Urothelium cell line (cell line): ENCODE measurements around the gene ECD.

ENCODE experiments used
- DNase-seq: peaks from one replicate; pipeline ENCODE4 v3.0.0; 2011; ENCODE audit warnings: low spot score, mixed read lengths
- FAIRE-seq: peaks from 2 replicates; lab custom pipeline; 2011; peaks lifted over from hg19 to GRCh38; lab: Jason Lieb, UNC

The ECD gene

DNA sequence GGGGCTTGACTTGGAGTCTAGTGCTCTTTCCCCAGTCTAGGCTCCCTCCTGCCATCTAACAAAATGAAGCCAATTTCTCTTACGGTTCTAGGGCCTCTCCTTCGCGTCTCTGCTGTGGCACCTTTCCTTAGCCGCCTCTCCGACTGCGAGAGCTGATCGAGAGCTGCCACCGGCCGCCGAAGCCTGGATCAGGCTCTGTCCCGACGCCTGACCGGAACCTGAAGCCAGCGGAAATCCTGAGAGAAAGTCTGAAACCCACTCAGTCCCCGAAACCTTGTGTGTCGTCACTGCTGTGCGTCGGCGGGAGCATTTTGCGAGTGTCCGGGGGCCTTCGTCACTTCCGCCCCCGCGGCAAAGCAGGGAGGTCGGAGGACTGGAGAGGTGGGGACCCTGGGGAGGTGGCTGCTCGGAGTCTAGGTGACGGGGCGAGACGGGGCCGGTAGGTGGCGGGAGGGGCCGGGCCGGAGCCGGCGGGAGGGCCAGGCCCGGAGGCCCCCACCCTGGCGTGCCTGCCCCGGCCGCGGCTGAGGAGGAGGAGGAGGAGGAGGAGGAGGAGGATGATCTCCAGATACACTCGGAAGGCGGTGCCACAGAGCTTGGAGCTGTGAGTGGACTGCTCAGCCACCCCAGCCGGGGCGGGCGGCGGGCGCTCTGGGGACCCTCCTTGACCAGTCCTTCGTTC, at the start of gene ECD, which contains the start of gene FAM149B1:
TSS of gene ECD (minus strand) at position 226 of the 682 bp plus-strand sequence. CDS start 4,071 bp downstream, outside the sequence.
TSS of gene FAM149B1 (plus strand) at position 337 of the 682 bp plus-strand sequence. CDS start at position 558, 221 bp downstream.
- FAIRE-seq (peak; percentile 96), DNase-seq (peak; percentile 96)

DNA sequence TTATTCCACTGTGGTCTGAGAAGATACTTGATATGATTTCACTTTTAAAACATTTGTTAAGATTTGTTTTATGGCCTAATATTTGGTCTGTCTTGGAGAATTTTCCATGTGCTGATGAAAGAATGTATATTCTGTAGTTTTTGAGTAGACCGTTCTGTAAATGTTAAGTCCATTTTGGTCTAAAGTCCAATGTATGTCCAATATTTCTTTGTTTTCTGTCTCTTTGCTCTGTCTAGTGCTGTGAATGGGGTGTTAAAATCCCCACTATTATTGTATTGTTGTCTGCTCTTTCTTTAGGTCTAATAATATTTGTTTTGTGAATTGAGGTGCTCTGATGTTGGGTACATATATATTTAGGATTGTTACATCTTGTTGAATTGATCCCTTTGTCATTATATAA, 47.9 kb upstream of the ECD start:
- DNase-seq (no peak), FAIRE-seq (no peak)

DNA sequence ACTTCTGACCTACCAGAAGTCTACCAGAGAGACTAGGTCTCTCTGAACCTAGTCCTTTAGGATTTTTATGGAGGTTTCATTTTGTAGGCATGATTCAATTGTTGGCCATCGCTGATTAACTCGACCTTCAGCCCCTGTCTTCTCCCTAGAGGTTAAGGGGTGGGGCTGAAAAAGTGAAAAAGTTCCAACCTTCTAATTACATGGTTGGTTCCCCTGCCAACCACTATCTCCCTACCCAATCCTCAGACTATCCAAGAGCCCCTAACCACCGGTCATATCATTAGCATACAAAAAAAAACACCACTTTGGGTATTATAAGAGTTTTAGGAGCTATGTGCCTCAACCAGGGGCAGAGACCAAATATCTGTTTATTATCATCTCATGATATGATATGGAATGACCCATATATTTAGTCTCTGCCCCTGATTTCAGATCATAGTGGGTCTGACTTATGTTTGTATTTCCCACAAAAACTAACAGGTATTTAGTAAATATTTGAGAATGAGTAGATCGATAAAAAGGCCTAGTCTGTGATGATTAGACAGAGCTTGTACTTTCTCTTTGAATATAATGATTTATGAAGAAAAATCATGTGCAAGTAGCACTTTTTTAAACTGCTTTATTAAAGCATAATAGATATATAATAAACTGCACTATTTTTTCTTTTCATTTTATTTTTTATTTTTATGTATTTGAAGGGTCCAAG, 43.5 kb upstream of the ECD start:
- no peak for FAIRE-seq

DNA sequence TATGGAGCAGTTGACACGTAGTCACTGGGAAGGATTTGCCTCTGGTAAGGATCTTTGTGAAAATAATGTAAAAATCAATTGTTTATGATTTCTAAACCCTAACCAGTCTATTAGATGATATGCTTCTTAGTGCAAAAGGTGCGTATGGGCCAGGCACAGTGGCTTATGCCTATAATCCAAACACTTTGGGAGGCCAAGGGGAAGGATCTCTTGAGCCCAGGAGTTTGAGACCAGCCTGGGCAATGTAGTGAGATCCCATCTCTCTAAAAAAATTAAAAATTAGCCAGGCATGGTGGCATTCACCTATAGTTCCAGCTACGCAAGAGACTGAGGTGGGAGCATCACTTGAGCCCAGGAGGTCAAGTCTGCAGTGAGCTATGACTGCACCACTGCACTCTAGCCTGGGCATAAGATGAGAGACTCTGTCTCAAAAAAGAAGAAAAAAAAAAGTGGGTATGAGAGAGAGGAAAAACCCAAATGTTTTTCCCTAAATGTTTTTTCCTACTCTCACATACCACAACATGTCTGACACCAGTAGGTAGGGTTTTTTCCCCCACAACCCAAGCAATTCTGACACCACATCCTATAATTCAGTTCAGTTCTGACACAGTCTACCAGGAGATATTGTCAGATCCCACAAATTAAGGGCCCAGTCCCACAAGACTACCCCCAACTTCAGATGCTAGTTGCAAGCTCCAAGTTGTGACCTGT, 42.7 kb upstream of the ECD start:
- no peak for FAIRE-seq
- DNase-seq, result no peak

More for the DNA sequence above, 43.5 kb upstream of the ECD start:
- DNase-seq, result no peak

DNA sequence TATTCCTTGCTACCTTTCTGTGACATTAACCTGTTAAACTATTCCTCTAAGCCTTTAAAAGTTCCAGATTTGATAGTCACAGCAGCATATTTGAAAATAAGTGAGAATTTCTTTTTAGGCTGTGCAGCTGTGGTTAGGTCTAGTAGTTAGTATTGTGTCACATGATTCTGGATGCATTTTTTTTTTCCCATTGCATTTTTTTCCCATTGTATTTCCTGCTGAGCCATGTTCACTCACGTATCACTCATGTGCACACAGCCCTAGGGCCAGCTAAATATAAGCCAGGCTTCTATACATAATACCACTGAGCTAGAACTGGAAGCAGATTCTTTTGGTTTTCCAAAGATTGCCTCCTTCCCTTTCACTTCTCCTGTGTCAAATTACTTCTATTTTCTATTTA, 41.9 kb upstream of the ECD start:
- DNase-seq, result no peak
- FAIRE-seq, result no peak

DNA sequence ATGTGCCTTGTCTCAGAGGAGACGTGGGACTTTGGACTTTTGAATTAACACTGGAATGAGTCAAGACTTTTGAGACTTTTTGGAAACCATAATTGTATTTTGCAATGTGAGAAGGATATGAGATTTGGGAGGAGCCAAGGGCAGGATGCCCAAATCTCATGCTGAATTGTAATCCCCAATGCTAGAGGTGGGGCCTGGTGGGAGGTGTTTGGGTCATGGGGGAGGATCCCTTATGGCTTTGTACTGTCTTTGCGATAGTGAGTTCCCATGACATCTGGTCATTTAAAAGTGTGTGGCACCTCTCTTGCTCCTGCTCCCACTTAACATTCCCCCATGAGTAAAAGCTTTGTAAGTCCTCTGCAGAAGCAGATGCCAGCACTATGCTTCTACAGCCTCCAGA, 40.1 kb upstream of the ECD start:
- no peak for FAIRE-seq
- DNase-seq, result no peak

DNA sequence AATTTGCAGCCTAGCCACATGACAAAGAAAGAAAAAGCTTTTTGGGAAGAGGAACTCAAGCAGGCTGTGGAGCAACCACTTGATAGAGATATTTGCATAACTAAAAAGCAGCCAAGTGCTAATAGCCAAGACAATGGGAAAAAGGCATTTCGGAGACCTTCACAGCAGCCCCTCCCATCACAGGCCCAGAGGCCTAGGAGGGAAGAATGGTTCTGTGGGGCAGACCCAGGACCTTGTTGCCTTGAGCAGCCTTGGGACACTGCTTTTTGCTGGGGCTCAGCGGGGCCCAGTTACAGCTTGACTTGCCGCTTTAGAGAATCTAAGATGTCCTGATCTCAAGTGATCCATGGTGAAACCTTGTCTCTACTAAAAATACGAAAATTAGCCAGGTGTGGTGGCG, 38.6 kb upstream of the ECD start:
- no peak for DNase-seq
- no peak for FAIRE-seq

DNA sequence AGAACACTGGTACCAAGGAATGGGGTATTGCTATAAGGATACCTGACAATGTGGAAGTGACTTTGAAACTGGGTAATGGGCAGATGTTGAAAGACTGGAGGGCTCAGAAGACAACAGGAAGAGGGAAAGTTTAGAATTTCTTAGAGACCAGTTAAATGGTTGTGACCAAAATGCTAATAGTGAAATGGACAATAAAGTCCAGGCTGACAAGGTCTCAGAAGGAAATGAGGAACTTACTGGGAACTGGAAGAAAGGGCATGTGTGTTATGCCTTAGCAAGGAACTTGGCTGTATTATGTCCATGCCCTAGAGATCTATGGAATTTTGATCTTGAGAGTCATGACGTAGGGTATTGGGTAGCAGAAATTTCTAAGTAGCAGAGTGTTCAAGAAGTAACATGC, 38.1 kb upstream of the ECD start:
- DNase-seq (no peak), FAIRE-seq (no peak)

DNA sequence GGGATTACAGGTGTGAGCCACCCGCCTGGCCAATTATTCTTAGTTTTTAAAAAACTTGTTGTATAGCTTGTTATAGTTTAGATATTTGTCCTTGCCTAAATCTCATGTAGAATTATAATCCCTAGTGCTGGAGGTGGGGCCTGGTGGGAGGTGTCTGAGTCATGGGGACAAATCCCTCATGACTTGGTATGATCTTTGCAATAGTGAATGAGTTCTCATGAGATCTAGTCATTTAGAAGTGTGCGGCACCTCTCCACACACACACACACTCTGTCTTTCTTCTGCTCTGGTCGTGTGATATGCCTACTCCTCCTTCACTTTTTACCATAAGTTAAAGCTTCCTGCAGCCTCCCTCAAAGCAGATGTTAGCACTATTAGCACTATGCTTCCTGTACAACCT, 37.3 kb upstream of the ECD start:
- FAIRE-seq (no peak), DNase-seq (no peak)

DNA sequence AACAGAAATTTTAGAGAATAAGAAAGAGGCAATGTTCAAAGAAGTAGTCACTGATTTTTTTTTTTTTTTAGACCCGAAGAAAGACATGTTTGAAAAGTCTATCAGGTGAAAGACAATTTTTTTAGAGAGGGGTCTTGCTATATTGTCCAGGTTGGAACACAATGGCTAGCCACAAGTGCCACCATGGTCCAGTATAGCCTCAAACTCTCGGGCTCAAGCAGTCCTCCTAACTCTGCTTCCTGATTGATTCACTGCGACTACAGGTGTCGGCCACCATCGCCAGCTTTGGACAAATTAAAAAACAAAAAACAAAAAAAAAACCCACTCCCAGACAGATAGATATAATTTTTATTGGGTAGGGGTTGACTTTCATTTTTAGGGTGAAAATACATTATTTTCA, 22.4 kb upstream of the ECD start:
- FAIRE-seq, result no peak

DNA sequence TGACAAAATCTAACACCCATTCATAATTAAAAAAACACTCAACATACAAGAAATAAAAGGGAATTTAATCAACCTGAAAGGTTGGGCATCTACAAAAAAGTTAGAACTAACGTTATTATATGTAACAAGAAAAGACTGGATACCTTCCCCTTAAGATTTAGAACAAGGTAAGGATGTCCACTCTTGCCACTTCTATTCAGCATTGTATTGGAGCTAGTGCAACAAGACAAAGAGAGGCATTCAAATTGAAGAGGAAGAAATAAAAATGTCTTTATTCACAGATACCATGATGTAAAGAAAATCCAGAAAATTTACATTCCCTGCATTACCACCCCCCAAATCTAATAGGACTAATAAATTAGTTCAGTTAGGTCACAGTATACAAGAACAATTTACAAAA, 18.5 kb upstream of the ECD start:
- DNase-seq, result no peak
- no peak for FAIRE-seq

More for the DNA sequence above, 22.4 kb upstream of the ECD start:
- no peak for DNase-seq

DNA sequence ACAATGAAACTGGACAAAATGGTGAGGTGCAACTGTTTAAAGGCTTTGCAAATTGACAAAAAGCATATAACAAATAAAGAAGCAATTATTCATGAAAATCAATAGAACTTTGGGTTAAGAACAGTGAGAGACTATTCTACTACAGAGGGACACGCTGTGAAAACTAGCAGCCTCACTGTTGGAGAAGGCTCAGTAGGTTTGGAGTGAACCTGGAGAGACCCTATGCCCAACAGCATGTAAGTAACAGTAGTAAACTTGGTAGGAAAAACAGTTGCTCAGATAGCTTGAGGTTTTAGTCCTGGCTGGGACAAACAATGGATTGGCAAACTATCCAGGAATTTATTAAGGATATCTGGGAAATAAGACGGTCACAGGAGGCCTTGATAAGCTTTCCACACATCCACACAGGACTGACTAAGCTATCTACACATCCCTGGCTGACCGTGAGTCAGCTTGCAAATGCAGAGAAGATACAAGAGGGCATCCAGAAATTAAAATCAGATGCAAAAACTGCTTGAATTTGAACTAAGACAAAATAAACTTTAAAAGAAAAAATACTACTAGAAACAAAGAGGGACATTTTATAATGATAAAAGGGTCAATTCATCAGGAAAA, 16.0 kb upstream of the ECD start:
- DNase-seq (no peak), FAIRE-seq (no peak)

DNA sequence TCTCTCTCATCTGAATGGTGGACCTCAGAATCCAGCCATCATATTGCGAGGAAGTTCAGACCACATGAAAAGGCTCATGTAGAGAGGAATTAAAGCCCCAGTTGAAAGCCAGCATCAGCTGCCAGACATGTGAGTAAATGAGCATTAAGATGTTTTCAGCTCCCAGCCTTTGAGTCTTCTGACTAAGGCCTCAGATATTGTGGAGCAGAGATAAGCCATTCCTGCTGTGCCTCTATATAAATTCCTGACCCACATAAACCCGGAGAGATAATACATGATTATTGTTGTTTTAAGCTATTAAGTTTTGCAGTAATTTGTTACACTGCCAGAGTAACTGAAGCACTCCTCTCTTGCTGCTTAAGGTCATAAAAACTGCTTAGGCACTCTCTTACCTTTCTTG, 14.8 kb upstream of the ECD start:
- FAIRE-seq, result no peak
- no peak for DNase-seq

DNA sequence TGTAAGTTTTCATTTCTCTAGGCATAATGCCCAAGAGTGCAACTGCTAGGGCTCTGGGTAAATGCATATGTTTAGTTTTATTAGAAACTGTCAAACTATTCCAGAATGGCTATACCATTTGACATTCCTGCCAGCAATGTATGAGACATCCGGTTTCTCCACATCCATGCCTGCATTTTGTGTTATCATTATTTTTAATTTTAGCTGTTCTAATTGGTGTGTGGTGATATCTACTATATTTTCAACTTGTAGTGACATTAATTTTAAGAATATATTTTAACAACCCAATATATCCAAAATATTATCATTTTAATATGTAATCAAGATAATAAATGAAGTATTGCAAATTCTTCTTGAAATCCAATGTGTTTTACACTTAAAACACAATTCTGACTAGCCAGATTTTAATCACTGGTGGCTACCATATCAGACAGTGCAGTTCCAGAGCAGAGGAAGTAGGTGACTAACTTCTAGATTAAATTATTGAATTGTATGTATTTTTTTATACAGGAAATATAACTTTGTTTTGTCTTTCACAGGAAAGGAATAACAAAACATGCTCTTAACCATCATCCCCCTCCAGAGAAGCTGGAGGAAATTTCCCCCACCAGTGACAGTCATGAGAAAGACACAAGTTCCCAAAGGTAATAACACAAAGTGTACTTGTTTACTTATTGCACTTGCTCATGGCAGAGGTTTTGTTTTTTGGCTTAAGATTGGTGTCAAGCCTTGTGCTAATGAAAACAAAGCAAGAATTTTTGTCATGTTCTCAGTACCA, 6.5 kb upstream of the ECD start:
- FAIRE-seq, result no peak
- no peak for DNase-seq

DNA sequence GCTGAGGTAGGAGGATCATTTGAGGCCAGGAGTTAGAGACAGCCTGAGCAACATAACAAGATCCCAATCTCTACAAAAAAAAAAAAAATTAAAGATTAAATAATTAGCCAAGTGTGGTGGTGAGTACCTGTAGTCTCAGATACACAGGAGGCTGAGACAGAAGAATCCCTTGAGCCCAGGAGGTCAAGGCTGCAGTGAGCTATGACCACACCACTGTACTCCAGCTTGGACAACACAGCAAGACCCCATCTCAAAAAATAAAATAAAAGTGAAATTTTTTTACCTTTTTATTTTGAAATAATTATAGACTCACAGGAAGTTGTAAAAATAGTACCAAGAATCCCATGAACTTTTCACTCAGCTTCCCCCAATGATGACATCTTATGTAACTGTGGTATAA, 5.1 kb upstream of the ECD start:
- no peak for FAIRE-seq
- no peak for DNase-seq

DNA sequence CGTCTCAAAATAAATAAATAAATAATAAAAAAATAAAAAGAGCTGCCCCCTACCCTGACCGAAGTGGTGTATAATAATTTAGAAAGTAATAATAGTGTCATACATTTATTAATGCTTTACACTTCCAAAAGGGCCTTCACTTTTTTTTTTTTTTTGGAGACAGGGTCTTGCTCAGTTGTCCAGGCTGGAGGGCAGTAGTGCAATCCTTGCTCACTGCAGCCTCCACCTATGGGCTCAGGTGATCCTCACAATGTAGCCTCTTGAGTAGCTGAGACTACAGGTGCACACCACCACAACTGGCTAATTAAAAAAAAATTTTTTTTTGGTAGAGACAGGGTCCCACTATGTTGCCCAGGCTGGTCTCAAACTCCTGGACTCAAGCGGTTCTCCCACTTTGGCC, 1.5 kb upstream of the ECD start:
- DNase-seq (no peak), FAIRE-seq (no peak)

DNA sequence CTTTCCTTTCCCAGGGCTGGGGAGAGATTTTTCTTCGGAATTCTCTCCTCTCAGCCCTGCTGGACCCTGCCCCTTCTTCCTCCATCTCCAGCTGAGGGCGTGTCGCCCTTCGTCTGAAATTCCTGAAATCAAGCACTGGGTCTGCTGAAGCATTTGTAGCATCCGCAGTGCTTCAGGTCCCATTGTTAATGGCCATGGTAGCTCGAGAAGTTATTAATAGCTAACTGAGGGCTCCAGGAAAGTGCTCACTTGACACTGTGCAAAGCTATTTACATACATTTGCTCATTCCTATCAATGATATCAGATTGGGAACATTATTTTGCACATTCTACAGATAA, 626 bp upstream of the ECD start:
- DNase-seq (no peak), FAIRE-seq (no peak)

DNA sequence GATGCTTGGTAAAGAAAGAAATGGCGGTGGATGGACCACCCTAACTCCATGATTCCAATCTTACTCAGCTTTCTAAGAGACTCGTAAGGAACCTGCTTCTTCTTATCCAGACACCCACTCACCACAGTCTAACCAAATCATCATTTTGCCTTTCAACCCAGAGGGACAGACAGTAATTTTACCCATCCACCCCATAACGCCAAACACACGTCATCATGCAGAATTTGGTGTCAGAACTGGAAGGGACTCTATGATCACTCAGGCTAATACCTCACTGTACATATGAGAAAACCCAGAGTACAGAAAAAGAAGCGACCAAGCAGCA, 388 bp downstream of the ECD start:
- FAIRE-seq (no peak), DNase-seq (no peak)

DNA sequence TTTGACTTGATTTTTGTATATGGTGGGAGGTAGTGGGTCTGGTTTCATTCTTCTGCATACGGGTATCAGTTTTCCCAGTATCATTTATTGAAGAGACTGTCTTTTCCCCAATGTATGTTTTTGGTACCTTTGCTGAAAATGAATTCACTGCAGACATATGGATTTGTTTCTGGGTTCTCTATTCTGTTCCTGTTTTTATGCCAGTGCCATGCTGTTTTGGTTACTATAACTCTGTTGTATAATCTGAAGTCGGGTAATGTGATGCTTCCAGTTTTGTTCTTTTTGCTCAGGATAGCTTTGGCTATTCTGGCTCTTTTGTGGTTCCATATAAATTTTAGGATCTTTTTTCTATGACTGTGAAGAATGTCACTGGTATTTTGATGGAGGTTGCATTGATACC, 836 bp downstream of the ECD start:
- DNase-seq (no peak), FAIRE-seq (no peak)

DNA sequence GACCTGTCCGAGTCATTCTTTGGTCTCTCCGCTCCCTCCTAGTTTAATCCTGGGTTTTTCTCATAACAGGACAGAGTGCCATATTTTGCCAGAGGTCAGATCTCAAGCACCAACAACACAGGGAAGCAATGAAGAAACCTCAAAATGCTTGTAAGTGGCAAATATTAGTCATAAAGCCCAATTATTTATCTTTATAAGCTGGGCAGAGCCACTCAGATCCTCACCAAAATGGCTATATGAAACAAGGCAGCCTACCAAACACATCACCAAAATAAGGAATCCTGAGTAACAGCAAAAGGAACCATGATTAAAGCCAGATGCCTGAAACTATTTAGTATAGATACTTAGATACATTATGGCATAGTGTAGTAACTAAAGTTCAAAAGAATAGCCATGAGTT, 4.7 kb downstream of the ECD start:
- no peak for FAIRE-seq
- no peak for DNase-seq

DNA sequence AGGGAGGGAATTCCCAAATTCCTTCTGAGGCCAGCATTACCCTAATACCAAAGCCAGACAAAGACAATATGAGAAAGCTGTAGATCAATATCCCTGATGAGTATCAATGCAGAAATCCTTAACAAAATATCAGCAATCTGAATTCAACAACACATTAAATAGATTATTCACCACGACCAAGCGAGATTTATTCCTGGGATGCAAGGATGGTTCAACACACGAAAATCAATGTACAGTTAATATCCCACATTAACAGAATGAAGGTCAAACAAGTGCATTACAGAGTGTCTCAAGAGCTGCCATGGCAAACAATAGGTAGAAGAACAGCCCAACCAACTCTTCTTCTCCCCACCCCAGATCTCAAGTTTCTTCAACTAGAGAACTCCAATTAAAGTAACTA, 6.1 kb downstream of the ECD start:
- no peak for FAIRE-seq
- DNase-seq, result no peak
